ENCODE results near the gene PDCD1. TPM values are rescaled to one million over a fixed set of nuclear protein-coding genes. Genes with fewer than 3 reads are reported as not detected.

Gene PDCD1
- total and polyA plus RNA-seq, 2 experiments from 2014 or later = 0.44 TPM; not detected in 1

DNA sequence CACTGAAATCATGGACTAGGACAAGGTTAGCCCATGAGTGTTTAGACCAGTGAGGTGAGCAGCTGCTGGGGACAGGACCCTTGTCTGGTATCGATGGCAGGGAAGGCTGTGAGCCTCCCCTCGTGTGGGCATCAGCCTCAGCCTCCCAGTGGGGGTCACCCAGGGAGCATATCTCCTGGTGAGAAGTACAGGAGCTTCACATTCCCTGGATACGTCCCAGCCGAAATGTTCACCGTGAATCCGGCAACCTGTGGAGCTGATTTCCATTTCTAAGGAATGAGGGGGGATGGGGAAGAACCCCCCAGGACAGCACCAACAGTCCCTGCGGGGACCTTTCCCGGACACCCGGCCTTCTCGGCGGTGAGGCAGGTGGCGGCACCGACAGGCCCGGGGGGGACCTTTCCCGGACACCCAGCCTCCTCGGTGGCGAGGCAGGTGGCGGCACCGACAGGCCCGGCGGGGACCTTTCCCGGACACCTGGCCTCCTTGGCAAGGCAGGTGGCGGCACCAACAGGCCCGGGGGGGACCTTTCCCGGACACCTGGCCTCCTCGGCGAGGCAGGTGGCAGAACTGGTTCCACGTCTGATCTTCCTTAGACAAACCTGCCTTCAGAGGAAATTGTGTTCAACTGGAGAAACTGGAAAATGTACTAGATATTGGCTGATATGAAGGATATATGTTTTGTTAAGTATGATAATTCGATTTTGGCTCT, 32.0 kb upstream of the PDCD1 start:
- no peaks in the 10 kb centered on the region for H3K36me3 ChIP-seq (replicated peaks; ENCODE audit: insufficient read depth, low read depth)
- no peaks in the 10 kb centered on the region for H3K79me2 ChIP-seq
- no peaks in the 10 kb centered on the region for H3K9me2 ChIP-seq (replicated peaks; ENCODE audit: insufficient read depth)
- H3K4me1 ChIP-seq (ENCODE audit: insufficient read depth) = peaks cover 15% of the 10 kb centered on the region
- WGBS (ENCODE audit: low lambda C conversion rate, missing lambda C conversion rate) = 91% methylated on average over 29 of the region's 29 CpGs
- no peak overlapping the region for H3K4me2 ChIP-seq
- TF ChIP-seq EZH2 (IDR thresholded peaks at IDR 0.05; ENCODE audit: borderline replicate concordance) (no peak), EZH2phosphoT487 (IDR thresholded peaks at IDR 0.05; ENCODE audit: low read depth, severe bottlenecking, unreplicated experiment) (no peak)
- TF ChIP-seq, protein P1, sequence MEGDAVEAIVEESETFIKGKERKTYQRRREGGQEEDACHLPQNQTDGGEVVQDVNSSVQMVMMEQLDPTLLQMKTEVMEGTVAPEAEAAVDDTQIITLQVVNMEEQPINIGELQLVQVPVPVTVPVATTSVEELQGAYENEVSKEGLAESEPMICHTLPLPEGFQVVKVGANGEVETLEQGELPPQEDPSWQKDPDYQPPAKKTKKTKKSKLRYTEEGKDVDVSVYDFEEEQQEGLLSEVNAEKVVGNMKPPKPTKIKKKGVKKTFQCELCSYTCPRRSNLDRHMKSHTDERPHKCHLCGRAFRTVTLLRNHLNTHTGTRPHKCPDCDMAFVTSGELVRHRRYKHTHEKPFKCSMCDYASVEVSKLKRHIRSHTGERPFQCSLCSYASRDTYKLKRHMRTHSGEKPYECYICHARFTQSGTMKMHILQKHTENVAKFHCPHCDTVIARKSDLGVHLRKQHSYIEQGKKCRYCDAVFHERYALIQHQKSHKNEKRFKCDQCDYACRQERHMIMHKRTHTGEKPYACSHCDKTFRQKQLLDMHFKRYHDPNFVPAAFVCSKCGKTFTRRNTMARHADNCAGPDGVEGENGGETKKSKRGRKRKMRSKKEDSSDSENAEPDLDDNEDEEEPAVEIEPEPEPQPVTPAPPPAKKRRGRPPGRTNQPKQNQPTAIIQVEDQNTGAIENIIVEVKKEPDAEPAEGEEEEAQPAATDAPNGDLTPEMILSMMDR (IDR thresholded peaks at IDR 0.05; ENCODE audit: poor library complexity) = no peak
- no peak overlapping the region for H3K4me3 ChIP-seq
- no peak for DNase-seq (ENCODE audit: low spot score)
- no peak overlapping the region for H2AFZ ChIP-seq
- no peaks in the 10 kb centered on the region for H4K20me1 ChIP-seq (ENCODE audit: insufficient read depth, poor library complexity, severe bottlenecking)
- no peak overlapping the region for H3K27ac ChIP-seq
- no peaks in the 10 kb centered on the region for H3K9me3 ChIP-seq (ENCODE audit: low read depth)
- H3K27me3 ChIP-seq = no peaks in the 10 kb centered on the region

GRCh38 chr2:241888641-241889040, 29.9 kb upstream of the PDCD1 start:
- WGBS (ENCODE audit: low lambda C conversion rate, missing lambda C conversion rate) = 66% methylated on average over 4 of the region's 6 CpGs

GRCh38 chr2:241887806-241888522, 29.3 kb upstream of the PDCD1 start:
- no peaks in the 10 kb centered on the region for H3K9me3 ChIP-seq (ENCODE audit: low read depth)
- no peak overlapping the region for H3K4me3 ChIP-seq
- no peaks in the 10 kb centered on the region for H3K9me2 ChIP-seq (replicated peaks; ENCODE audit: insufficient read depth)
- no peak overlapping the region for H3K27ac ChIP-seq
- no peak overlapping the region for H3K4me2 ChIP-seq
- no peaks in the 10 kb centered on the region for H4K20me1 ChIP-seq (ENCODE audit: insufficient read depth, poor library complexity, severe bottlenecking)
- H3K27me3 ChIP-seq = no peaks in the 10 kb centered on the region
- H3K79me2 ChIP-seq = no peaks in the 10 kb centered on the region
- H2AFZ ChIP-seq = no peak overlapping the region
- H3K4me1 ChIP-seq (ENCODE audit: insufficient read depth) = peaks cover 23% of the 10 kb centered on the region
- TF ChIP-seq EZH2 (IDR thresholded peaks at IDR 0.05; ENCODE audit: borderline replicate concordance) (no peak), EZH2phosphoT487 (IDR thresholded peaks at IDR 0.05; ENCODE audit: low read depth, severe bottlenecking, unreplicated experiment) (no peak)
- TF ChIP-seq, protein P1 (IDR thresholded peaks at IDR 0.05; ENCODE audit: poor library complexity) = no peak
- DNase-seq (ENCODE audit: low spot score) = no peak
- 94% methylated on average over 16 of the region's 24 CpGs for WGBS (ENCODE audit: low lambda C conversion rate, missing lambda C conversion rate)
- H3K36me3 ChIP-seq (replicated peaks; ENCODE audit: insufficient read depth, low read depth) = no peaks in the 10 kb centered on the region

More at GRCh38 chr2:241888641-241889040, 29.9 kb upstream of the PDCD1 start:
- H3K27me3 ChIP-seq = no peaks in the 10 kb centered on the region
- no peaks in the 10 kb centered on the region for H4K20me1 ChIP-seq (ENCODE audit: insufficient read depth, poor library complexity, severe bottlenecking)
- H3K79me2 ChIP-seq = no peaks in the 10 kb centered on the region
- no peaks in the 10 kb centered on the region for H3K9me2 ChIP-seq (replicated peaks; ENCODE audit: insufficient read depth)
- no peak overlapping the region for H2AFZ ChIP-seq
- no peak overlapping the region for H3K4me3 ChIP-seq
- H3K27ac ChIP-seq = no peak overlapping the region
- H3K4me1 ChIP-seq (ENCODE audit: insufficient read depth) = peaks cover 23% of the 10 kb centered on the region
- no peaks in the 10 kb centered on the region for H3K36me3 ChIP-seq (replicated peaks; ENCODE audit: insufficient read depth, low read depth)
- H3K9me3 ChIP-seq (ENCODE audit: low read depth) = no peaks in the 10 kb centered on the region
- no peak overlapping the region for H3K4me2 ChIP-seq
- no peak for DNase-seq (ENCODE audit: low spot score)
- TF ChIP-seq EZH2phosphoT487 (IDR thresholded peaks at IDR 0.05; ENCODE audit: low read depth, severe bottlenecking, unreplicated experiment) (no peak), EZH2 (IDR thresholded peaks at IDR 0.05; ENCODE audit: borderline replicate concordance) (no peak)
- TF ChIP-seq, protein P1 (IDR thresholded peaks at IDR 0.05; ENCODE audit: poor library complexity) = no peak
